EL (cell line): ENCODE results near the gene DPP10.

ENCODE experiments used
- DNase-seq: peaks from one replicate; pipeline ENCODE4 v3.0.0-alpha.2; 2016

Gene DPP10

DNA sequence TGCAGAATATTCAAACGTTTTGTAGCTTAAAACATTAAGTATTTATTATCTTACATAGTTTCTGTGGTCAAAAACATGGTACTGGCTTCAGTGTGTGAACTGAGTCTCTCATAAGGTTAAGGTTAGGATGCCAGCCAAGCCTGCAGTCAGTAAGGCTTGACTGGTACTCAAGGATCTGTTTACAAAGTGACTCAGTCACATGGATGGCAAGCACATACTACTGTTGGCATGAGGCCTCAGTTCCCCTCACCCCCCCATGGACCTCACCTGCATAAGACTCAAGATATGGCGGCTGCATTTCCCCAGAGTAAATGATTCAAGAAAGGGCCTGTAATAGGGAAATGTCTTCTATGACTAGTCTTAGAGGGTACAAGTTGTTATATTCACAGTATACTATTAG, 1167.5 kb downstream of the DPP10 start:
- no peak for DNase-seq

DNA sequence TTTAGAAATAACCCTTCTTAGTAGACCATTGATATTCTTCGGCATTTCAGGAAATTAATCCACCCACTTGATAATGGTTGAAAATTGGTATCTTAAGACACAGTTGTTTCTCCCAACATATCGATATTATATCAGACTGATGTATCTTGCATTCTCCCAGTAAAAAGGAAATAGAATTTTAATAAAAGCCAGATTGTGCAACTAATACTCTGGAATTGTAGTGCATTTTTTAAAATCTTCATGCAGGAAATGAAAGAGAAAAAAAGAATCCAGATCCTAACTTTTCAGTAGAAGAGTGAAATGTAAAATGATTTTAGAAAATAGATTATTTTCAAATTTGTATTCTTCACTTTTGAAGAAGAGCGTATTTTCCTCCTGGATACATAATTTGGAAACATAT, 1168.4 kb downstream of the DPP10 start:
- DNase-seq: no peak

DNA sequence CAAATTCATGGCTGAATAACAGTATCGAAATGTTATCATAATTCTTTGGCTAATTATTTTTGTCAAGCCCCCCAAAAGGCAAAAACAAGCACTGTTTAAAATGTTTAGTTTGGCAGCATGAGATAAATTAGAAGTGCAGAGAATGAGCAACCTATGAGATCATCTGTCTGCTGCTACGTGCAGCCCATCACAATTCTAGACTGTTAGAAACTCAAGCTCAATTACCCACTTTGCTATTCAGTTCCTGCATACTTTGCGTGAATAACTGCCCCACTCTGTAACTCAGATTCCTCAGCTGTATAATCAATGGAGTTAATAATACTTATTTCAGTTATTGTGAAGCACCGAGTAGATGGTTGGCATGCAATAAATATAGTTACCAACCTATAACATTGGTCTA, 1181.9 kb downstream of the DPP10 start:
- no peak for DNase-seq

DNA sequence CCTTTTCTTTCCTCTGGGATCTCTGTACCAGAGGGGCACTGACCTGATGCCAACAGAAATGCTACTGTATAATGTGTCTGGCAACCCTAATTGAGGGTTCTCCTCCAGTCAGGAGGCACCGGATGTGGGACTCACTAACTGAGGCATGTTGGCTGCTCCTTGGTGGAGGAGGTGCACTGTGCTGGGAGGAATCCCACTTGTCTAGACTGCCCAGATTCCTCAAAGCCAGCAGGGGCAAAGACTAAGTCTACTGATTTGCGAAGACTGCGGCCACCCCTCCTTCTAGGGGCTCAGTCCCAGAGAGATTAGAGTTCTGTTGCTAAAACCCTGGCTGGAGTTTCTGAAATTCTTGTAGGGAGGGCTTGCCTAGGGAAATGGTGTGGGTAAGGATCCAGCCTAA, 1192.1 kb downstream of the DPP10 start:
- no peak for DNase-seq

DNA sequence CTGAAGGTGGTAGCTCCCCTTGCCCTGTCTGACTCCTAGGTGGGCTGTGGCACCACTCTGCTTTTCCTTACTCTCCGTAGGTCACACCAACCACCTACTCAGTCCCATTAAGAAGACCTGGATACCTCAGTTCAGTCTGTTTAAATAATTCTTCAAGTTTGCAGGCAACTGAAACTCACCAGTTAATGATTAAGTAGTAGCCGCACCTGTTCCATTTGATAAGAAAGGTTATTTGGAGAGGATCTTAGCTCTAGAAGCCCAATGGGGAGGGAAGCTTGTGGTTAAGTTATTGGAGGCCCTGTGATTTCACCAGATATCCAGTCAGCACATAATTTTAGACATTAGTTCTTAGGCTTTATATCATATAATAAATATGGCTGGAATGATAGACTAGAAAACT, 1193.0 kb downstream of the DPP10 start:
- no peak for DNase-seq

DNA sequence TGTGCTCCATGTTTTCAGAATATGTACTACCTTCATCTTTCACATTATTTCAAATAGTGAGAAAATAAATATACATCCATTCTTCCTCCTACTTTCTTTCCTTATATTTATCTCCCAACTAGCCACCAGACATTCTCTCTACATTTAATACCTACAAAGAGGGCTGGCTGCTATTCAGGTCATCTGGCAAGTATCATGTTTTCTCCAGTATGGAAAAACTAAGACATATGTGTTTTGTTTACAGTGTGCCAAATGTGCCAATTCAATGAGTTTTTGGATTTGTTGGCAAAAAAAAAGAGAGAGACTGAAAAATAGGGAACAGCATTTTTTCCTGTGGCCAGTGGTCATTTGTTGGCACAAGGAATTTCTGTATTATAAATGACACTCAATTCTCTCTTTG, 1207.3 kb downstream of the DPP10 start:
- no peak for DNase-seq

DNA sequence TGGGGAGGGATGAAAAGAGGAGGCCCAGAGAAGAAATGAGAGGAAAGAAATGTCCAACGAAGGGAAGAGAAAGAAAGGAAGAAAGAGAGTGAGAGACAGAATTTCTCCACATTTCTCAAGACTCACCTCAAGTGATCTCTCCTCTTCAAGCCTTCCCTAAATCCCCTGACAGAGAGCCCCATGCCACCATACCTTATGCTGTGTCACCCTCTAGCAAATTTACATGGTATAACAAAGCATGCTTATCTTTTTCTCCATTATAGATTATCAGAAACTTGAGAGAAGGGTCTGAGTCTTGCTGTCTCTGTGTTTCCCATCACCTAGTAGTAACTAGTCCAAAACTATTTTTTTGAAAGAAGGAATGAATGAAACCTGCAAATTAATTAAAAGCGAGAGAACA, 1208.4 kb downstream of the DPP10 start:
- DNase-seq: no peak

DNA sequence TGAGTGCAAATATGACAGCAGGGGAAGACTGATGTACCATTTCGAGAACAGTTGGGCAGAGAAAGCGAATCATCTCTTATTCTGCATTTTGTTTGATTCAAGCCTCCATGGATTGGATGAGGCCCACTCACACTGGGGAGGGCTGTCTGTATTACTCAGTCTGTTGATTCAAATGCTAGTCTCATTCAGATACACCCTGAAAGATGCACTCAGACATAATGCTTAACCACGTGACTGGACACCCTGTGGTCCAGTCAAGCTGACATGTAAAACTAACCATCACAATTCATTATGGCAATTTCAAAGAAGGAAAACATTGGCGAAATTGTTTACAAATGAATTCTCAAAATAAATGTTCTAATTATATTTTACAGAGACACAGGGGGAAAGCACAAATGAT, 1210.2 kb downstream of the DPP10 start:
- DNase-seq: no peak

DNA sequence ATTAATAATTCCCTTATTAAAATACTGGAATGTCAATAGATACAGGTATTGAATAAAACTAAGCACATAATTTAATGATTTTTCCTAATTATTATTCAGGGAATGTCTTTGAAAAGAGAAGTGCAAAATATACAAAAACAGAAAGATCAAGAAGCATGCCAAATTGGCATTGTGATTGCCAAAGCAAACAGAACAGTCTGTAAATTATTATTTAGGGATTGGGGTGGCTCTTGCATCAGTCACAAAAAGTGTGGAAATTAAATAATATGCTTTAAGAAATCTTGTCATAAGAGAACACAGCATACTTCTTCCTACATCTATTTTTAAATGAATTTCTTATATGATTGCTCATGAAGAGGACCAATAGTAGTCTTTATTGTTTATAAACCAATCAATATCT, 1211.9 kb downstream of the DPP10 start:
- no peak for DNase-seq

DNA sequence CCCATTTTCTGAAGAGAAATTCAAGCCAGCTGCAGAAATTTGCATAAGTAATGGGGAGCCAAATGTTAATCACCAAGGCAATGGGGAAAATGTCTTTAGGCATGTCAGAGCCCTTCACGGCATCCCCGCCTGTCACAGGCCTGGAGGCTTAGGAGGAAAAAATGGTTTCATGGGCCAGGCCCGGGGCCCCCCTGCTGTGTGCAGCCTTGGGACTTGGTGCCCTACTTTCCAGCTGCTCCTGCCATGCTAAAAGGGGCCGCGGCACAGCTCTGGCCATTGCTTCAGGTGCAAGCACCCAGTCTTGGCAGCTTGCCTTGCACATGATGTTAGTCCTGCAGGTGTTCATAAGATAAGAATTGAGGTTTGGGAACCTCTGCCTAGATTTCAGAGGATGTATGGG, 1235.7 kb downstream of the DPP10 start:
- no peak for DNase-seq

DNA sequence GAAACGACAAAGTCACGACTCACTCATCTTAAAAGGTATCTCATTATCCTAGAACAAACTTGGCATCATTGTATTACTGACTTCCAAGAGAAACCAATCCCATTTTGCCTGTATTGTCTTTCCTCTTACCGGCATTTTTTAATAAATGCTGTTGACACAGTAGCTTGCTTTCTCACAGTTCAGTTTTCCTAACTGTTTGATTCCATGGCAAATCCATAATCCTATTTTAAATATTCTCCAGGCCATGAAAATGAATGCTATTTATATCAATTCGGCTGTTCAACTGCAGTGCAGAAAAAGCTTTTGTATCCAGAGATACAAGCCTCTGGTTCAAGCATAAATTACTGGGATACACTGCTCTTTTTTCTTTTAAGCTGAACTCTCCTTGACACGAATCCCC, 1241.9 kb downstream of the DPP10 start:
- no peak for DNase-seq

DNA sequence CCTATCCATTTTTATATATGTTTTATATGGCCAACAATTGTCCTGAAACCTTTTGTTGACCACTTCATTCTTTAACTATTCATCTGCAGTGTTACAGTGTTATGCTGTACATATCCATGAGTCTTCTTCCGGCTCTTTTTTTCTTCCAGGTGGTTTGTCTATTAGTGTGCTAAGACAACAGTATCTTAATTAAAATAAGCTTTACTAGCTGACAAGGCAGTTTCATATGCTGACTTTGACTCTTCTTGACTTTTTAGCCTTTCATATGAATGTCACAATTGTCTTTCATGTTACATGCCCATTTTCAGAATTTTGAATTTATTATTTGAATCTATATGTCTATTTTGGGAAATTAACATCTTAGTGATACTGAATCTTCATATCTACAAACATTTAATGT, 1249.0 kb downstream of the DPP10 start:
- DNase-seq: no peak

DNA sequence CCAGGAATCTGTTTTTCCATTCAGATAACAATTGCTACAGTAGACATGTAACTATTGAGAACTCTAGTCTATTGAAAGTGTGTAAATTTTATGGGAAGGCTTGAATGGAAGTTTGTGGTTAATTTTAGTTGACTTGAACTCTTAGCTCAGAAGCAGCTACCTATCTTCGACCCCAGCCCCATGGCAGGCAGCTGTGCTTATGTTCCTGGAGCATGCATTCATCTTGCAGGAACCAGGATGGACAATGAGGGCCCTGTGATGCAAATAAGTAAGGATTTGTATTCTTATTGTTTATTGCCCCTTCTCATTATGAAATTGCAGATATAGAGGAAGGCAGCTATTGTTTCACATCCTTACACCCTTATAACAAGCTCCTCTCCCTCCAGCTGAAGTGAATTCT, 1252.2 kb downstream of the DPP10 start:
- DNase-seq: no peak

DNA sequence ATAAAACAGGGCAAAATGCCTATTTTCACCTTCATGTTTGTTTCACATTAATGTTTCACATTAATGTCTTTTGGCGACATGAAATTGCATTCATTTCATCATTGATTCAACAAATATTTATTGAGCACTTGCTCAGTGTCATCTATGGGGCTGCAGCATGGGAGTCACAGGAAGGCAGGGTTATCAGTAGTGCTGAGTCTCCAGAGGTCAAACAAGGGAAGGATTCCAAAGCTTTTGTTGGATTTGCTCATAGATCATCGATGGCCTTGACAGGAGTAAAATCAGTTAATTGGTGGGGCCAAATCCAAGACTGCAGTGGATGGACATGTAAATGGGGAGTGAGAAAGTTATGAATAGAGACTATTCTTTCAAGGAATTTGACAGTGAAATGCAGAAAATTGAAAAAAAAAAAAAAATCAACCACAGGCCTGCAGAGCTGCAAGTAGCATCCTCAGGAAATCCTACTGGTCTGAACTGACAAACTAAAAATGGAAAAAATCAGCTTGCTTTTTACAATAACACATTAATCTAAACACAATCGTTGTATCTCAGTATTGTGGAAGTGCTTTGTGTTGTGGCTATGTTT, 1290.8 kb downstream of the DPP10 start:
- DNase-seq: no peak

DNA sequence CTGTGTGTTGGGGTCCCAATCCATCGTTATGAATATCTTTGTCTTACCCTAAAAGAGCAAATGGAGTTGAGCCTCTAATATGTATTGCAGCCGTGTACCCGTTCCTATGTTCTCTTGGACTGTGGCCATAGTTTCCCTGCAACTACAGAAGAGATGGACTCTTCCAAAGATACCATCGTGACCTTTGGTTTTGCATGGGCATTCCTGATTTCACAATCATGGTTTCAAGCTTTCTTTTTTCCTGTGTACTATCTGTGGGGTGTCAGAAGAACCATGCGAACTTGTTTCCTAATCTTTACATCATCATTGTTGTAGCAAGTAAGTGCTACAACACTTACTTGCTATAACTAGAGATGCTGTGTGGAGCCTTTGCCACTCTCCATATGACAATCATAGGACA, 1295.7 kb downstream of the DPP10 start:
- DNase-seq: no peak

DNA sequence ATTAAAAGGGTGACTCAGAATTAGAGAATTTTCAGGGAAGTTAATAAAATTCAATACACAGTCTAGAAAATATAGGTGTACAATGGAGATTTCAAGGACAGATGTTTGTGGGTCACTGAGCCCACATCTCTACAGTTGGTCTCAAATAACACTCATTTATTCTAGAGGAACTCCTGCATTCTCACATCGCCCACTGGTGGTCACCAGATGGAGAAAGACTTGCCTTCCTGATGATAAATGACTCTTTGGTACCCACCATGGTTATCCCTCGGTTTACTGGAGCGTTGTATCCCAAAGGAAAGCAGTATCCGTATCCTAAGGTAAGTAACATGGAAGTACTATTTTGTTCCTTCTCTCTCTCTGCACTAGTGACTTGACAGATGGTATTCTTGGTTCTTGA, 1297.1 kb downstream of the DPP10 start:
- no peak for DNase-seq

DNA sequence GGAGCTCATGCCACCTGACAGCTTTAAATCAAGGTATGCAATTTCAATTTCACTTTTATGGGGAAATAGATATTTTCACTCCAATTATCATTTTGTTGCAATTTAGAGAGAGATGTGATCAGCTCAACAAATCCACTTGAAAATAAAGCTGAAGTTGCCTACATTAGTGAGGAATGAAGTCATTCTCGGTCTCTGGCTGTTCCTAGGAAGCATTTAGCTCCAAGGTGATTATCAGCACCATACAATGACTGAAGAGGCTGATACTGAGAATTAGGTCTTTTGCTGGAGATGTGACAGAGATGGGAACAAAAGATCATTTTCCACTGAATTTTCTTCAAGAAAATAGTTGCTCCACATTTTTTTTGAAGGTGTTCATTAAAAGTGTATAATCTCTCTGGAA, 1303.7 kb downstream of the DPP10 start:
- no peak for DNase-seq

DNA sequence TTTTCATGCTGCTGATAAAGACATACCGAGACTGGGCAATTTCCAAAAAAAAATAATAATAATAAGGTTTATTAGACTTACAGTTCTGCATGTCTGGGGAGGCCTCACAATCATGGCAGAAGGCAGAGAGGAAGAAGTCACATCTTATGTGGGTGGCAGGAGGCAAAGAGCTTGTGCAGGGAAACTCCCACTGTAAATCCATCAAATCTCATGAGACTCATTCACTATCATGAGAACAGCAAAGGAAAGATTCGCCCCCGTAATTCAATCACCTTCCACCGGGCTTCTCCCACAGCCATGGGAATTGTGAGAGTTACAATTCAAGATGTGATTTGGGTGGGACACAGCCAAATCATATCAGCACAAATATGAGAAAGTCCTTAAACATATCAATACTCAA, 1314.8 kb downstream of the DPP10 start:
- DNase-seq: no peak

DNA sequence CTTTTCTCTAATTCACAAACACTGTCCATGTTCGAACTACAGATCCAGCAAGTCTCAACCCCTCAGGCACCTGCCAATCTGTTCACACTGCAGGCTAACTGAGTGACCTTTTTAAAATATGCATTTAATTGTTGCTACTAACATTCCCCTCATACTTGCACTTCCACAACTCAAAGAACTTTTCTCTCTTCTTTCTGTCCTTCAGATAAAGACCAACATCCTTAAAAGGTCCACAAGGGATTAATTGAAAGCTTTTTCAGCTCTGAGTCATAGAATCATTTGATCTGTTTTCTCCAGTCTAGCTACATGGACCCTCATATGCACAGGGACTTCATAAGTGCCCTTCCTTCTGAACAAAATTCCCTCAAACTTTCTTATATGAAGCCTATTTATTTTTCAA, 1321.2 kb downstream of the DPP10 start:
- DNase-seq: no peak

DNA sequence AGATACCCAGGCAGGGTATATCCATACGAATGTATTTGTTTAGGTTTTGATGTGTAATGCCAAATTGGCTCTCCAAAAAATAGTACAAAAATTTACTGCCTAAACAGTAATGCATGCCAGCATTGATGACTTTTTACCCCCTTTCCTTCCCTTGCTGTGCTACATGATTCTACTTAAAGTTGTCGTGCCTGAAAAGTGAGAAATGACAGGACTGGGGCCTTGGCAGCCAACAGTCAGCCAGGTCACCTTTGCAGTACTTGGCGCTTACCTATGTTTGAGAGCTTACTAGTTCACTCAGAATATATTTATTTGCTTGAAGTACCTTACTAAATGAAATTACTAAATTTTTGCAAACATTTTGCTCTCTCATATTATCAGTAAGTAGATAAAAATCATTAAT, 1329.1 kb downstream of the DPP10 start:
- no peak for DNase-seq

DNA sequence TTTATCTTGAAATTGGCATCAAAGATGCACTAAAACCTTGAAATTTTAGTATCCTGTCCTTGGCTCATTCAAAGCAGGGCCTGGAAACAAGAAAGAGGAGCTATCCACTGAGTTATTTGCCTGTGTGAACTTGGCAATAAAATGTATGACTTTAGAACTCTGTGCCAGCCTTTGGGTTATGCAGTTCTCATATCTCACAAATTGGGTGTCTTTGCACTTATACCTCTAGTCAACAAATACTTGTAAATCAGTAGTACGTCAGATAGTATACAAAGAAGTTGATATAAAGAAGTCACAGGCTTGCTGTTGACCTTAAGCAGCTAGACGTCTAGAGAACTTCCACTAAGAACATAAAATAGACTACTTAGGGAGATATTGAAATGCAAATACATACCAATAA, 1331.9 kb downstream of the DPP10 start:
- no peak for DNase-seq

DNA sequence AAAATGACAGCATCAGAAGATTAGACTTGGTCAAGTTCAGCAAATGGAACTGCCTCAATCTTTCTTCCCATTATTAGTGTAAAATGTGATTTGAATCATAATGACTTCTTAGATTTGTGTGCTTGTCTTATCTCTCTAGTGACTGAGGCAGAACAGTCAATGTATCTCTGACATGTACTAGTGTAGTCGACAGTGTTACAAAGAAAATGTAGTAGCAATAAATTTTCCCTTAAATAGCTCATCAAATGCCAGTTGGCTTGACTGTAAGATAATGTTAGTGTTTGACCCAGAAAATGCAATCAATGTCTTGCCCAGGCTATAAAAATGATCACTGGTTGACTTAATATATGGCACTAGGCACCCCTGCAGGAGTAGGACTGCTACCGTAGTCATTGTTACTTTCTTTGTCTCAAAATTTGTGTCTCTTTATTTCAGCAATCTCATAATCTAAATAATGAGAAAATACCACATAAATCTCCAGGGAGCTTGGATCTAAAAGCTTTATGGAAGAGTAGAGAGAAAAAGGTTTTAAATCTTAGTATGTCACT, 1336.7 kb downstream of the DPP10 start:
- DNase-seq: no peak

DNA sequence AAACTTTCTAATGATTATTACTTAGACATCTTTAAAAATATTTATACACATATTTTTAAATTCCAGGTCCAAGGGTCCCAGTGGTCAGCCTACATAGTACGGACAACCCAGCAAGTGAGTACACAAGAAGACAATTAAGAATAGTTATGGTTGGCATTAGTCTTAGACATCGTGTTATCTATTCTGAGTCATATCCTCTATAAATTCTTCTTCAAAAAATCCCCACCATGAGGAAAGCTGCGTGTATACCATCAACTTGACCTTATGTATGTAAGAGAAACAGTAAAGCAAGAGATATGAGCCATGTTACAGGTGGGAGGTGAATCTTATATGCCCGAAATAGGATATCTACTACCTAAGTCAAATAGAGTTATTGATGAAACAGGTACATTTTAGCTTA, 1339.8 kb downstream of the DPP10 start:
- DNase-seq: no peak

DNA sequence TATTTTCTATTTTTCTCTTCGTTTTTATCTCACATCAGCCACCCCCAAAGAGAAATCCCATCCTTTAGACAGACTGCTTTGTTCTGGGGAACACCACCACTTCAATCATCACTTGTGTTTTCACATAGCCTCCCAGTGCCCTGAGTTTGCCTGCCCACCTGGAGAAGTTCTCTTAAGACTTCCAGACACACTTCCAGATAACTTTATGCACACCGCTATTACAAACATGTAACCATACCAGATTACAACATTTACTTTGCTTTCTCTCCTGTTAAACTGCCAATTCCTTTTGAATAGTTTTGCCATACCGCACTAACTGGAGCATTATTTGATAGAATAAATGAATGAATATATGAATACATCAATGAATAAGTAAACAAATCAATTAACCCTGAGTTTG, 1353.6 kb downstream of the DPP10 start:
- DNase-seq: no peak

DNA sequence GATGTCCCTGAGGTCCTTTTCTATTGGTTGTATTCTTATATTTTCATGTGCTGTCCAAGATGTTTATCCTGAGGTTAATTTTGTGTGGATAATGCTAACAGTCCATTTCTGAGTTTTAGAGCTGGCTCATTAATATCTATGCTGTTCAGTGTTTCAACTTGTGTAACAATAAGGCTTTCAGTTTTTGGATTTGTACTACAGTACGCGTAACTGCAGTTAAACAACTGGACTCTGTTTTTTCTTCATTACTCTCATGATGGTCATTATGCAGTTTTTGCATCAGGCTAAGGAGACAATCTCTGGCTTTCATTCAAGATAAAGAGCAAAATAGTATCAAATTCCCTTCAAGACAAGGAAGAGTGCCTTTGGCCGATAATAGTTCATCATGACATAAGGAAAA, 1364.8 kb downstream of the DPP10 start:
- DNase-seq: no peak

DNA sequence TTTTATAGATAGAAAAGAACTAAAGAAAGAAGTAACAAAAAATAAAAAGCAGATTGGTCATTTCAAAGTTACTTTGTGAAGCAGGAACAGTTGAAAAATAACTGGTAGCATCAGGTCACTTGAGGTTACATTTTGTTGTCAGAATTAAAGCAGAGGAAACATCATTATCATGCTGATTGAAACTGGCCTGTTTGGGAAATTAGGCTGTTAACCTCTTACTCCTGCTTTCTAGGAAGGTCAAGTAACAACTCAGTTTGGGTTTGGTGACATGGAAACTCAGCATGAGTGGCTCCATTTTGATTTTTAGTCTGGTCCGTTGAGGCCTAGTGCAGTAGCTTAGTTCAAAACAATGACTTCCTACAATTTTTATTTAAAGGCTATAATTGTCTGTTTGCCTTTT, 1383.5 kb downstream of the DPP10 start:
- no peak for DNase-seq
